Body of pancreas (tissue), 4 donors: ENCODE results near the gene ZNF268.

Experiments used
- POLR2A ChIP-seq, 3 donors: fragments of 450-650 bp; IDR thresholded peaks; one replicate each; pipeline ENCODE4 v1.6.1; 2016; ENCODE audit warnings: antibody characterized with exemption in 3 of 3, mild to moderate bottlenecking in 2 of 3
- TF ChIP-seq, protein P1 (sequence below), 7 experiments: fragments of 450-650 bp in 4 of 7; fragments of 200-600 bp in 3 of 7; sonication (generic) in 3 of 7; IDR thresholded peaks; one replicate each; pipeline ENCODE4 v1.5.1; 2016 to 2019; ENCODE audit warnings: antibody characterized with exemption in 7 of 7

DNA sequence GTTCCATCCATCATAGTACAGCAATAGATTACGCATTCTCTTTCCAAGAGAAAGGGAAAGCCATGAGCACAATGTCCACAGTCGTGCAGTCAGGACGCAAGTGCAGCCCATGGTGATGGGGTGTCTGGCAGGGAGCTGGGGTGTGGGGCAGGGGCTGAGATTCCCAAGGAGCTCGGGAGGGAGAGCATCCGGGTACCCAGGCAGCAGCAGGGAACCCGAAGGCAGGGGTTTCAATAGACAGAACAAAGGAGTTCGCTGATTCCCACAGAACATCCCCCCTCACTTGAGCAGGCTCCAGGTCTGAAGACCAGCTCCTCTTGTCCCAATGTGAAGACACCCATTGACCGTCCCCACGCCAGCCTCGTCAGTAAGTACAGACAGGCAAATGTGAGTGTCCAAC lies 40.9 kb downstream of the ZNF268 start:
- TF ChIP-seq, protein P1, sequence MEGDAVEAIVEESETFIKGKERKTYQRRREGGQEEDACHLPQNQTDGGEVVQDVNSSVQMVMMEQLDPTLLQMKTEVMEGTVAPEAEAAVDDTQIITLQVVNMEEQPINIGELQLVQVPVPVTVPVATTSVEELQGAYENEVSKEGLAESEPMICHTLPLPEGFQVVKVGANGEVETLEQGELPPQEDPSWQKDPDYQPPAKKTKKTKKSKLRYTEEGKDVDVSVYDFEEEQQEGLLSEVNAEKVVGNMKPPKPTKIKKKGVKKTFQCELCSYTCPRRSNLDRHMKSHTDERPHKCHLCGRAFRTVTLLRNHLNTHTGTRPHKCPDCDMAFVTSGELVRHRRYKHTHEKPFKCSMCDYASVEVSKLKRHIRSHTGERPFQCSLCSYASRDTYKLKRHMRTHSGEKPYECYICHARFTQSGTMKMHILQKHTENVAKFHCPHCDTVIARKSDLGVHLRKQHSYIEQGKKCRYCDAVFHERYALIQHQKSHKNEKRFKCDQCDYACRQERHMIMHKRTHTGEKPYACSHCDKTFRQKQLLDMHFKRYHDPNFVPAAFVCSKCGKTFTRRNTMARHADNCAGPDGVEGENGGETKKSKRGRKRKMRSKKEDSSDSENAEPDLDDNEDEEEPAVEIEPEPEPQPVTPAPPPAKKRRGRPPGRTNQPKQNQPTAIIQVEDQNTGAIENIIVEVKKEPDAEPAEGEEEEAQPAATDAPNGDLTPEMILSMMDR (IDR thresholded peaks at IDR 0.05), result no peak
- no peak for TF ChIP-seq POLR2A (IDR thresholded peaks at IDR 0.05)
